ENCODE measurements around the gene TENT5C.

Gene TENT5C

GRCh38 chr1:117663156-117663902 is 57.5 kb downstream of the TENT5C start:
- H3F3A ChIP-seq (ENCODE audit: low read depth): no peaks in the 10 kb centered on the region
- H3K9me3 ChIP-seq (ENCODE audit: insufficient read depth, low read depth, low read length): no peaks in the 10 kb centered on the region
- no peaks in the 10 kb centered on the region for H3K79me2 ChIP-seq (ENCODE audit: insufficient read depth, low read length)
- H3K4me3 ChIP-seq (ENCODE audit: low read length, poor library complexity, severe bottlenecking): no peak overlapping the region
- no peak overlapping the region for H3K9ac ChIP-seq (ENCODE audit: low read depth, low read length, poor library complexity, severe bottlenecking)
- H3K9me2 ChIP-seq (replicated peaks; ENCODE audit: low read depth, low read length): no peaks in the 10 kb centered on the region
- no peaks in the 10 kb centered on the region for H4K20me1 ChIP-seq (ENCODE audit: insufficient read depth, low read length, poor library complexity, severe bottlenecking)
- no peak for TF ChIP-seq CTCF (conservative IDR thresholded peaks at IDR 0.05; ENCODE audit: low read length)
- TF ChIP-seq EZH2phosphoT487 (IDR thresholded peaks at IDR 0.05; ENCODE audit: borderline replicate concordance): no peak
- H3K27me3 ChIP-seq (ENCODE audit: insufficient read depth, low read length, poor library complexity, severe bottlenecking): no peaks in the 10 kb centered on the region
- H2AFZ ChIP-seq (ENCODE audit: low read length): no peak overlapping the region
- peaks cover 29% of the 10 kb centered on the region for H3K4me1 ChIP-seq (ENCODE audit: insufficient read depth, low read length, poor library complexity, severe bottlenecking)
- no peak overlapping the region for H3K4me2 ChIP-seq (ENCODE audit: low read depth, low read length, poor library complexity, severe bottlenecking)
- H3K36me3 ChIP-seq (ENCODE audit: insufficient read depth, low read length): no peaks in the 10 kb centered on the region

GRCh38 chr1:117664314-117664713 is 58.5 kb downstream of the TENT5C start:
- Histone ChIP-seq H3K36me3 (ENCODE audit: insufficient read depth, low read length) (no peaks in the 10 kb centered on the region), H3K4me2 (ENCODE audit: low read depth, low read length, poor library complexity, severe bottlenecking) (no peak overlapping the region), H4K20me1 (ENCODE audit: insufficient read depth, low read length, poor library complexity, severe bottlenecking) (no peaks in the 10 kb centered on the region), H3K4me3 (ENCODE audit: low read length, poor library complexity, severe bottlenecking) (no peak overlapping the region), H3K27me3 (ENCODE audit: insufficient read depth, low read length, poor library complexity, severe bottlenecking) (no peaks in the 10 kb centered on the region), H2AFZ (ENCODE audit: low read length) (no peak overlapping the region), H3K79me2 (ENCODE audit: insufficient read depth, low read length) (no peaks in the 10 kb centered on the region), H3K9me3 (ENCODE audit: insufficient read depth, low read depth, low read length) (no peaks in the 10 kb centered on the region), H3K4me1 (ENCODE audit: insufficient read depth, low read length, poor library complexity, severe bottlenecking) (peaks cover 21% of the 10 kb centered on the region), H3K9me2 (replicated peaks; ENCODE audit: low read depth, low read length) (no peaks in the 10 kb centered on the region), H3K9ac (ENCODE audit: low read depth, low read length, poor library complexity, severe bottlenecking) (no peak overlapping the region), H3F3A (ENCODE audit: low read depth) (no peaks in the 10 kb centered on the region)
- TF ChIP-seq CTCF (conservative IDR thresholded peaks at IDR 0.05; ENCODE audit: low read length) (no peak), EZH2phosphoT487 (IDR thresholded peaks at IDR 0.05; ENCODE audit: borderline replicate concordance) (no peak)

GRCh38 chr1:117665556-117666270 is 59.9 kb downstream of the TENT5C start:
- Histone ChIP-seq H3K9ac (ENCODE audit: low read depth, low read length, poor library complexity, severe bottlenecking) (no peak overlapping the region), H3K4me2 (ENCODE audit: low read depth, low read length, poor library complexity, severe bottlenecking) (no peak overlapping the region), H3K36me3 (ENCODE audit: insufficient read depth, low read length) (no peaks in the 10 kb centered on the region), H3K9me2 (replicated peaks; ENCODE audit: low read depth, low read length) (no peaks in the 10 kb centered on the region), H3K4me1 (ENCODE audit: insufficient read depth, low read length, poor library complexity, severe bottlenecking) (peaks cover 7% of the 10 kb centered on the region), H3K9me3 (ENCODE audit: insufficient read depth, low read depth, low read length) (no peaks in the 10 kb centered on the region), H3K27me3 (ENCODE audit: insufficient read depth, low read length, poor library complexity, severe bottlenecking) (no peaks in the 10 kb centered on the region), H2AFZ (ENCODE audit: low read length) (no peak overlapping the region), H3K4me3 (ENCODE audit: low read length, poor library complexity, severe bottlenecking) (no peak overlapping the region), H3K79me2 (ENCODE audit: insufficient read depth, low read length) (no peaks in the 10 kb centered on the region), H4K20me1 (ENCODE audit: insufficient read depth, low read length, poor library complexity, severe bottlenecking) (no peaks in the 10 kb centered on the region), H3F3A (ENCODE audit: low read depth) (no peaks in the 10 kb centered on the region)
- no peak for TF ChIP-seq CTCF (conservative IDR thresholded peaks at IDR 0.05; ENCODE audit: low read length)
- TF ChIP-seq EZH2phosphoT487 (IDR thresholded peaks at IDR 0.05; ENCODE audit: borderline replicate concordance): no peak
